Measurements from ENCODE around the gene RAI1. TPM values are rescaled to one million over a fixed set of nuclear protein-coding genes. Genes with fewer than 3 reads are reported as not detected.

The RAI1 gene
- total and polyA plus RNA-seq, 2 of the 13 experiments (the other 11 are each of a cell fraction or from before 2014, with no cell fraction given): 3.4 to 5.2 TPM

DNA sequence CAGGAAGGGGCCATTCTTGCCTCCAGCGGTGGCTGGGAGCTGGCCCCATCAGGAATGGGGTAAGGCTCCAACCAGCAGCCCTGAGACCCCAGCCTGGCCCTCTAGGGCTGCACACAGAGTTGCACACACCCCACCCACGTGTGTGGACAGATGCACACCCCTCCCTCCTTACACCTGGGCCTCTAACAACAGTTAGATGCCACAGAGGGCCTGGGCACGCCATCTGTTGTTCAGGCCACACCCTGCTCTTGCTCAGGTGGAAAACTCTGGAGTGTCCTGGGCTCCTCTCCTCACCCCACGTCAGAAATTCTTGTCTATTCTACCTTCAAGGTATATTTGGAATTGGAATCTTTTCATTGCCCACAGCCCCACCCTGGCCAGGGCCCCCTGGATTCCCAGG is 13.3 kb upstream of the RAI1 start (continued):
- TF ChIP-seq ZNF709 (CRISPR knock-in tag; IDR thresholded peaks at IDR 0.05): no peak
- TF ChIP-seq ZBTB2 (CRISPR knock-in tag; IDR thresholded peaks at IDR 0.05; ENCODE audit: low read depth): no peak

GRCh38 chr17:17668358-17668757 is 12.9 kb upstream of the RAI1 start:
- Histone ChIP-seq H3K9me3 (ENCODE audit: low read length) (no peaks in the 10 kb centered on the region), H3K27ac (ENCODE audit: extremely low read length, insufficient read depth, low read length) (no peak overlapping the region), H3K4me2 (ENCODE audit: low read depth, low read length) (no peak overlapping the region), H3K27me3 (ENCODE audit: control insufficient read depth in 1 of 2, insufficient read depth in 2 of 2, low read length in 2 of 2) (peaks cover 0 to 16% of the 10 kb centered on the region in 2 experiments; a peak in 2 of 5 replicates), H2AFZ (ENCODE audit: low read length) (no peak overlapping the region), H3K79me2 (ENCODE audit: insufficient read depth, low read length) (no peaks in the 10 kb centered on the region), H3K36me3 (replicated peaks in 1 of 2; ENCODE audit: control insufficient read depth in 1 of 2, insufficient read depth in 2 of 2, low read length in 2 of 2) (no peaks in the 10 kb centered on the region), H3K9ac (ENCODE audit: insufficient read depth, low read depth, low read length) (no peak overlapping the region), H3K4me3 (replicated peaks in 1 of 3; ENCODE audit: insufficient read depth in 1 of 3, low read depth in 2 of 3, low read length in 3 of 3) (no peak overlapping the region), H3K4me1 (ENCODE audit: insufficient read depth, low read length) (peaks cover 92% of the 10 kb centered on the region), H4K20me1 (ENCODE audit: insufficient read depth, low read length) (no peaks in the 10 kb centered on the region)
- DNase-seq (ENCODE audit: low spot score) (no peak), FAIRE-seq (no peak), ATAC-seq (no peak)
- intact Hi-C loops (cut with micrococcal nuclease; ENCODE audit: unreplicated experiment): loop anchor here (10.0 kb wide), 1 partner anchor 56 kb away; no protein-coding TSS in a partner anchor
- ChIA-PET POLR2A (interaction anchor here (1.3 kb wide), 1 partner anchor 14 kb away, joined by 4 read pairs; no protein-coding TSS in a partner anchor), CTCF (ENCODE audit: low intra/inter-chr PET ratio, low total read pairs) (no interaction called here)
- no TSS peak for BruUV-seq (replicated peaks)
- WGBS (ENCODE audit: low lambda C conversion rate): 28% methylated on average over 3 of the region's 3 CpGs
- in situ Hi-C loops (cut with HindIII; ENCODE audit: extremely low pct_ligation_motif_present, low pct_unique_long_range_greater_than_20kb): no loop called here
- no peak for TF ChIP-seq MIER3 (CRISPR knock-in tag; IDR thresholded peaks at IDR 0.05; ENCODE audit: borderline replicate concordance)
- TF ChIP-seq HNRNPUL1 (IDR thresholded peaks at IDR 0.05; ENCODE audit: low read depth, low read length): no peak
- no peak for TF ChIP-seq KDM5B (CRISPR knock-in tag; IDR thresholded peaks at IDR 0.05; ENCODE audit: borderline replicate concordance)
- TF ChIP-seq ZMYM3 (CRISPR knock-in tag; IDR thresholded peaks at IDR 0.05): peak; percentile 45; the same call in 1 of the 2 replicates
- TF ChIP-seq NFYB (CRISPR knock-in tag; IDR thresholded peaks at IDR 0.05): no peak

All from HepG2 (cell line).